Panc1 (cell line): ENCODE results near the gene SLC6A8. TPM values are rescaled to one million over a fixed set of nuclear protein-coding genes. Genes with fewer than 3 reads are reported as not detected.

Source experiments
- ATAC-seq: fragments of 200-7000 bp; cut with Tn5 transposase; 2 replicates; pipeline ENCODE4 v1.9.1; 2020; ENCODE audit warnings: mild to moderate bottlenecking, moderate library complexity
- BruUV-seq: library from RNA; stranded (reverse); fragments of 400-500 nt; replicated peaks from 2 replicates; lab custom pipeline; 2021; lab: Mats Ljungman, UMichigan
- CTCF ChIA-PET: fragments of 300-600 bp; sonication (Branson Sonifier 250); formaldehyde crosslinking; loops from one replicate; lab custom pipeline; 2022; ENCODE audit warnings: antibody characterized with exemption; lab: Charles Lee
- POLR2A ChIA-PET: fragments of 300-600 bp; sonication (Branson Sonifier 250); formaldehyde crosslinking; loops from one replicate; lab custom pipeline; 2022; ENCODE audit warnings: antibody characterized with exemption; lab: Charles Lee
- DNase-seq: peaks from one replicate; pipeline ENCODE4 v3.0.0-alpha.2; 2010; ENCODE audit warnings: low read depth, low spot score
- H3K27ac ChIP-seq: 2 replicates; pipeline ENCODE4 v1.5.1; 2011; ENCODE audit warnings: mild to moderate bottlenecking, low read length, inconsistent platforms
- H3K27me3 ChIP-seq: fragments of 200-500 bp; sonication (Bioruptor generic); 2 replicates; pipeline ENCODE4 v1.6.0; 2014; ENCODE audit warnings: low read length, inconsistent platforms; ENCODE audit not compliant: control insufficient read depth, insufficient read depth
- H3K36me3 ChIP-seq: fragments of 200-500 bp; sonication (Bioruptor generic); 2 replicates; pipeline ENCODE4 v1.5.1; 2014; ENCODE audit warnings: inconsistent platforms, mild to moderate bottlenecking, low read length, moderate library complexity; ENCODE audit not compliant: control insufficient read depth, insufficient read depth
- H3K4me1 ChIP-seq: 2 replicates; pipeline ENCODE4 v1.5.1; 2011; ENCODE audit warnings: inconsistent platforms, mild to moderate bottlenecking, low read length, moderate library complexity; ENCODE audit not compliant: control insufficient read depth, insufficient read depth
- H3K4me3 ChIP-seq, 2 experiments: 2 replicates each; pipeline ENCODE4 v1.5.1; 2011 to 2012; ENCODE audit warnings: low read depth in 2 of 2, low read length in 2 of 2, mild to moderate bottlenecking in 2 of 2, inconsistent platforms in 1 of 2, moderate library complexity in 1 of 2
- H3K9me3 ChIP-seq: fragments of 200-500 bp; sonication (Bioruptor generic); 2 replicates; pipeline ENCODE4 v1.5.1; 2014; ENCODE audit warnings: low read depth, mild to moderate bottlenecking, inconsistent platforms, low read length, moderate library complexity; ENCODE audit not compliant: control insufficient read depth, insufficient read depth
- POLR2AphosphoS5 ChIP-seq: IDR thresholded peaks from 2 replicates; pipeline ENCODE4 v1.6.1; 2012; ENCODE audit warnings: mild to moderate bottlenecking, low read depth, low read length, moderate library complexity
- SIN3A ChIP-seq: IDR thresholded peaks from 2 replicates; pipeline ENCODE4 v1.6.1; 2012; ENCODE audit warnings: low read depth, mild to moderate bottlenecking, low read length, moderate library complexity, borderline replicate concordance; ENCODE audit not compliant: insufficient read depth
- TCF7L2 ChIP-seq: IDR thresholded peaks from 2 replicates; pipeline ENCODE4 v1.6.1; 2011; ENCODE audit warnings: mild to moderate bottlenecking, low read depth, low read length, inconsistent platforms
- in situ Hi-C: cut with HindIII; loops from 2 replicates; pipeline ENCODE4 v1.10.0; 2016; ENCODE audit warnings: low sequenced_read_pairs, low pct_unique_long_range_greater_than_20kb
- intact Hi-C: fragments of 100-400 bp; cut with micrococcal nuclease; formaldehyde crosslinking; loops from one replicate; pipeline ENCODE4 v1.10.0; 2022; ENCODE audit not compliant: unreplicated experiment
- total RNA-seq: library from RNA; stranded (reverse); gene quantifications from one replicate; pipeline ENCODE4 v1.2.1, GENCODE V29; 2021; ENCODE audit not compliant: unreplicated experiment
- TF ChIP-seq, protein P1 (sequence below), 2 experiments: IDR thresholded peaks; 2 replicates each; pipeline ENCODE4 v1.6.1; 2011 to 2012; ENCODE audit warnings: low read depth in 2 of 2, control low read depth in 1 of 2, low read length in 1 of 2, mild to moderate bottlenecking in 1 of 2, moderate library complexity in 1 of 2; ENCODE audit not compliant: insufficient read depth in 1 of 2
- TF ChIP-seq, protein P2 (sequence below): fragments of 450-650 bp; IDR thresholded peaks from 2 replicates; pipeline ENCODE4 v1.5.1; 2017; ENCODE audit warnings: mild to moderate bottlenecking

The SLC6A8 gene
- total RNA-seq, 1 experiment from 2014 or later, result 125 TPM

DNA sequence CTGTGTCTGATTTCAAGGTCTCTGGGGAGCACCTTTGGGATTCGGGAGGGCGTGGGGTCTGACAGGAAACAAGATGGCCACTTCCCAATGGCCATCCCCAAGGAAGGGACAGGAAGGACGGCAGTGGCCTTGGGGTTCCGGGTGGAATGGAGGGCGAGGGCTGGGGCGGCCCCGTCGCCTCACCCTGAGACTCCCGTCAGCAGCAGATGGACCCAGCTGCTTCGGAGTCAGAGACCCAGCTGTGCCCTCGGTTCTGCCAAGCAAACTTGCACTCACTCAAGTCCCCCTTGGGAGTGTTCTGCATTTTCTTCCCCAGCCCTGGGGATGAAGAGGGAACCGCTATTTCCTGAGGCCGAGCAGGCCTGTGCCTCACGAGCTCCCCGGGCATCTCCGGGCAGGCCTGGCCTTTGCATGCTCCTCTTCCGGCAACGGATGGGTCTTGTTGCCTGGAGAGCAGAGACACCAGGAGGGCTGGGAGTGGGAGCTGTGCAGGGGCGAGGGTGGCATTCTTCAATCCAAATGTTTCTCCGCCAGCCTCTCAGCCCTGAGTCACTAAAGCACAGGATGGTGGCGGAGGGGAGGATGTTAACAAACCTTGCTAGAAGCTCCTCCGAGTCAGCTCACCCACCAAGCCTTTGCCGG is 47.6 kb upstream of the SLC6A8 start:
- H3K4me1 ChIP-seq, result peaks cover 7% of the 10 kb centered on the region
- H3K27me3 ChIP-seq, result peaks cover 4% of the 10 kb centered on the region; the same call in 1 of the 2 replicates
- ATAC-seq (no peak), DNase-seq (no peak)
- H3K36me3 ChIP-seq, result no peaks in the 10 kb centered on the region
- no TSS peak for BruUV-seq
- CTCF ChIA-PET, result no interaction called here
- POLR2A ChIA-PET, result interaction anchor here (0.6 kb wide), 1 partner anchor 295 kb away, joined by 4 read pairs; no protein-coding TSS in a partner anchor
- in situ Hi-C loops (no loop called here), intact Hi-C loops (no loop called here)
- TF ChIP-seq SIN3A, result no peak
- H3K9me3 ChIP-seq, result no peaks in the 10 kb centered on the region
- H3K27ac ChIP-seq, result no peak overlapping the region
- H3K4me3 ChIP-seq, result no peak overlapping the region

DNA sequence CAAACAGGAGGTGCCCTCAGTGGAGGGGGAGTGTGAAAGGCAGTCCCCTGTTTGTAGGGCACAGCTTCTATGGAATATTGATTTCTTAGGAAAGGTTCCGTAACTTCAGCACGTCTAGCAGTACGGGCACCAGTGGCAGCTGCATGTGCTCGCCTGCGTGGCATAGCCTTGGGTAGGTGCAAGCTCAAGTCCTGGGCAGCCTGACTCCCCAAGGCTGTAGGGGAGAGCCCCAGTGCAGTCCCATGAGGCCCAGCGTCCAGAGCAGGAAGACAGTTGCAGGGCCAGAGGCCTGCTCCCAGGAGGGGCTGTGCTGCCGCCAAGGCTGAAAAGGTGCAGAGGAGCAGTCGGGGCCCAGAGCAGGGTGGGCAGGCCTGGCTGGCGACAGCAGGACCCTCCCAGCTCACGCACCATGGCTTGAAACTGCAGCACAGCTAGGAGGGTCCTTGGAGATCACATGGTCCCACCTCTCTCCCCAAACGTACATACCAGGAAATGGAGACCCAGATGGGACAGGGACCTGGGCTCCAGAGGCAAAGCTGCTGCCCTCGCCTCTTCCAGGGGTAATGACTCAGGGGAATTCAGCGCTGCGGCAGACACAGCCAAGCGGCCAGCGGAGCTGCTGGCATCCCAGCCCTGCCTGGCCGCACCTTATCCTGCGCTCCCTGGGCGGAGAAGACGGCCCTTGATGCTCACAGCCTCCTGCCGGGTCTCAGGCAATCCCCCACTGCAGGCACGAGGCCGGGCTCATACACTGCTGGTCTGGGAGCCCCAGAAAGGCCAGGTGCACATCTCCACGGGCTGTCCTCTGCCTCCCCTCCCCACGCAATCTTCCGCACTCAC is 46.8 kb upstream of the SLC6A8 start:
- Histone ChIP-seq H3K4me3 (no peak overlapping the region), H3K27ac (no peak overlapping the region), H3K9me3 (no peaks in the 10 kb centered on the region), H3K4me1 (peaks cover 7% of the 10 kb centered on the region), H3K36me3 (no peaks in the 10 kb centered on the region), H3K27me3 (peaks cover 4% of the 10 kb centered on the region)
- no TSS peak for BruUV-seq
- POLR2A ChIA-PET, result interaction anchor here (0.6 kb wide), 1 partner anchor 296 kb away, joined by 4 read pairs; no protein-coding TSS in a partner anchor
- CTCF ChIA-PET, result no interaction called here
- no peak for DNase-seq
- TF ChIP-seq, protein P1, sequence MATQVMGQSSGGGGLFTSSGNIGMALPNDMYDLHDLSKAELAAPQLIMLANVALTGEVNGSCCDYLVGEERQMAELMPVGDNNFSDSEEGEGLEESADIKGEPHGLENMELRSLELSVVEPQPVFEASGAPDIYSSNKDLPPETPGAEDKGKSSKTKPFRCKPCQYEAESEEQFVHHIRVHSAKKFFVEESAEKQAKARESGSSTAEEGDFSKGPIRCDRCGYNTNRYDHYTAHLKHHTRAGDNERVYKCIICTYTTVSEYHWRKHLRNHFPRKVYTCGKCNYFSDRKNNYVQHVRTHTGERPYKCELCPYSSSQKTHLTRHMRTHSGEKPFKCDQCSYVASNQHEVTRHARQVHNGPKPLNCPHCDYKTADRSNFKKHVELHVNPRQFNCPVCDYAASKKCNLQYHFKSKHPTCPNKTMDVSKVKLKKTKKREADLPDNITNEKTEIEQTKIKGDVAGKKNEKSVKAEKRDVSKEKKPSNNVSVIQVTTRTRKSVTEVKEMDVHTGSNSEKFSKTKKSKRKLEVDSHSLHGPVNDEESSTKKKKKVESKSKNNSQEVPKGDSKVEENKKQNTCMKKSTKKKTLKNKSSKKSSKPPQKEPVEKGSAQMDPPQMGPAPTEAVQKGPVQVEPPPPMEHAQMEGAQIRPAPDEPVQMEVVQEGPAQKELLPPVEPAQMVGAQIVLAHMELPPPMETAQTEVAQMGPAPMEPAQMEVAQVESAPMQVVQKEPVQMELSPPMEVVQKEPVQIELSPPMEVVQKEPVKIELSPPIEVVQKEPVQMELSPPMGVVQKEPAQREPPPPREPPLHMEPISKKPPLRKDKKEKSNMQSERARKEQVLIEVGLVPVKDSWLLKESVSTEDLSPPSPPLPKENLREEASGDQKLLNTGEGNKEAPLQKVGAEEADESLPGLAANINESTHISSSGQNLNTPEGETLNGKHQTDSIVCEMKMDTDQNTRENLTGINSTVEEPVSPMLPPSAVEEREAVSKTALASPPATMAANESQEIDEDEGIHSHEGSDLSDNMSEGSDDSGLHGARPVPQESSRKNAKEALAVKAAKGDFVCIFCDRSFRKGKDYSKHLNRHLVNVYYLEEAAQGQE (IDR thresholded peaks at IDR 0.05; ENCODE audit: insufficient read depth in 1 of 2, low read depth in 2 of 2, low read length in 1 of 2), result no peak
- TF ChIP-seq, protein P2, sequence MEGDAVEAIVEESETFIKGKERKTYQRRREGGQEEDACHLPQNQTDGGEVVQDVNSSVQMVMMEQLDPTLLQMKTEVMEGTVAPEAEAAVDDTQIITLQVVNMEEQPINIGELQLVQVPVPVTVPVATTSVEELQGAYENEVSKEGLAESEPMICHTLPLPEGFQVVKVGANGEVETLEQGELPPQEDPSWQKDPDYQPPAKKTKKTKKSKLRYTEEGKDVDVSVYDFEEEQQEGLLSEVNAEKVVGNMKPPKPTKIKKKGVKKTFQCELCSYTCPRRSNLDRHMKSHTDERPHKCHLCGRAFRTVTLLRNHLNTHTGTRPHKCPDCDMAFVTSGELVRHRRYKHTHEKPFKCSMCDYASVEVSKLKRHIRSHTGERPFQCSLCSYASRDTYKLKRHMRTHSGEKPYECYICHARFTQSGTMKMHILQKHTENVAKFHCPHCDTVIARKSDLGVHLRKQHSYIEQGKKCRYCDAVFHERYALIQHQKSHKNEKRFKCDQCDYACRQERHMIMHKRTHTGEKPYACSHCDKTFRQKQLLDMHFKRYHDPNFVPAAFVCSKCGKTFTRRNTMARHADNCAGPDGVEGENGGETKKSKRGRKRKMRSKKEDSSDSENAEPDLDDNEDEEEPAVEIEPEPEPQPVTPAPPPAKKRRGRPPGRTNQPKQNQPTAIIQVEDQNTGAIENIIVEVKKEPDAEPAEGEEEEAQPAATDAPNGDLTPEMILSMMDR, result no peak
- no peak for TF ChIP-seq POLR2AphosphoS5
- TF ChIP-seq SIN3A, result no peak
- no peak for TF ChIP-seq TCF7L2
- intact Hi-C loops (no loop called here), in situ Hi-C loops (no loop called here)
- ATAC-seq, result no peak
